Left colon (tissue), 2 donors: Measurements from ENCODE around the gene RBM17. TPM values are rescaled to one million over a fixed set of nuclear protein-coding genes. Genes with fewer than 3 reads are reported as not detected.
"Not testable (repeated sequence)": the region's sequence is repeated elsewhere in the genome, so short reads cannot be mapped to it uniquely, and the experiment has no call there.

ENCODE experiments used
- ATAC-seq: fragments of 200-7000 bp; cut with Tn5 transposase; one replicate; pipeline ENCODE4 v1.9.1; 2020; ENCODE audit warnings: mild to moderate bottlenecking, moderate library complexity
- DNase-seq, 2 donors: peaks; one replicate each; pipeline ENCODE4 v3.0.0-alpha.2; 2020
- intact Hi-C, 2 donors: fragments of 100-400 bp; cut with DNase I in 1 of 2; cut with micrococcal nuclease in 1 of 2; formaldehyde crosslinking; loops; one replicate each; pipeline versions ENCODE4 v1.11.2 to v1.14.0; 2022; cut with DNase I, micrococcal nuclease
- total RNA-seq, 2 donors: library from RNA; stranded (reverse); fragmentation: NEBNext Ultra II Directional; extraction: Animal tissue kit (Norgen Biotek cat#: 25700); gene quantifications; one replicate each; pipeline ENCODE4 v1.2.1, GENCODE V29; 2021
- donor health status: DM: no; HTN: no; CAD: no.
- donor health status: DM: yes; HTN: yes; CAD: no.

Gene RBM17
- total RNA-seq, 2 donors from 2014 or later: 71.7 to 90.7 TPM

- ATAC-seq (peak; percentile 40), DNase-seq (peak in 1 of 2 donors; percentile 25)
- intact Hi-C loops: loop anchor here in 1 of 2 donors (10.0 kb wide), 1 partner anchor 84 kb away; the partner anchor contains the start of gene PFKFB3
These were observed 31.9 kb downstream of the RBM17 start for GRCh38 chr10:6120691-6121090.

GRCh38 chr10:6121146-6121545, 32.3 kb downstream of the RBM17 start:
- DNase-seq (no peak), ATAC-seq (no peak)
- intact Hi-C loops: loop anchor here in 1 of 2 donors (10.0 kb wide), 1 partner anchor 84 kb away; the partner anchor contains the start of gene PFKFB3

DNA sequence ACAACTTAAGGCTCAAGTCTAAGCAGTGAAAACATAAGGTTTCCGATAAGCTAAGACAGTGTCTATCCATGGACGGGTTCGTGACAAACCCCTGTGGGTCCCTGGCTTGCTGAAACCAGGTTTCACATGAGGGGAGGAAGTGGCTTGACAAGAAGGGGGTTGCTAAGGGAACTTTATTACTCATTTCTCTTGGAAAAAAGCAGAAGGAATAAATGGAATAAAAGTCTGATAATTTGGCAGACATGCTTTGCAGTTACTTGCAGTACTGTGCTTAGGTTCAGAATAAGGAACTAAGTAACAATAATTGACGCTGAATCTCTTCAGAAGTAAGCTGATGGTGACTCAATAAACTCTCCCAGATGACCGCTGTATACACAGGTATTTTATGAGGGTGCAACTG, 34.7 kb downstream of the RBM17 start:
- intact Hi-C loops: loop anchor here in 1 of 2 donors (10.0 kb wide), 1 partner anchor 81 kb away; the partner anchor contains the start of gene PFKFB3
- ATAC-seq: no peak
- DNase-seq: peak in 1 of 2 donors; percentile 21

- intact Hi-C loops: loop anchor here in 1 of 2 donors (10.0 kb wide), 1 partner anchor 80 kb away; the partner anchor contains the start of gene PFKFB3
- peak; percentile 34 for ATAC-seq
- peak; percentile 23 to 32 for DNase-seq
These were observed 35.8 kb downstream of the RBM17 start for GRCh38 chr10:6124666-6125065.

DNA sequence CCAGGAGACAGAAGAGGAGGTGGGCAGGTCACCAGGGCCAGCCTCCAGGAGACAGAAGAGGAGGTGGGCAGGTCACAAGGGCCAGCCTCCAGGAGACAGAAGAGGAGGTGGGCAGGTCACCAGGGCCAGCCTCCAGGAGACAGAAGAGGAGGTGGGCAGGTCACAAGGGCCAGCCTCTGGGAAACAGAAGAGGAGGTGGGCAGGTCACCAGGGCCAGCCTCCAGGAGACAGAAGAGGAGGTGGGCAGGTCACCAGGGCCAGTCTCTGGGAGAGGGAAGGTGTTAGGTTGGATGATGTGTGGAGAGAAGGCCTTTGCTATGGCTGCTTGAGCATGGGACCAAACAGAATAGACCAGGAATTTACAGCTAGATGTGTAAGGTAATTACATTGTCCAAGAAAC, 38.6 kb downstream of the RBM17 start:
- DNase-seq, ATAC-seq: not testable (repeated sequence)
- intact Hi-C loops: loop anchor here in 1 of 2 donors (10.0 kb wide), 1 partner anchor 77 kb away; the partner anchor contains the start of gene PFKFB3

DNA sequence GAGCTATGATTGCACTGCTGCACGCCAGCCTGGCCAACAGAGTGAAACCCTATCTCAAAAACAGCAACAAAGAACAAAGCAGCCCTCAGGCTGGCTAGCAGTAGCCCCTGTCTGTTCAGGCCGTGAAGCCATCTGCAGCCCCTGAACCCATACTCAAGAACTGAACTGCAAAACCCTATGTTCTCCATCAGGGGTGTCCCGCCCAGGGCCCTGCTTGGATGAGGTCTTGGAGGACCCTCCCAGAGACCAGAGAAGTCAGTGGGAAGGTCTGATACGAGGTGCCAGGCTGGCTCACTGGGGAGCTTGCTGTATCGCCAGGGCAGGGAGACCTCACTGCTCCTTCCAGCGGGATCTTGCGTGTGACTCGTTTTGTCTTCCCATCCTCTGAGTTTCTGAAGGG, 39.3 kb downstream of the RBM17 start:
- ATAC-seq (no peak), DNase-seq (peak in 1 of 2 donors; percentile 21)
- intact Hi-C loops: loop anchor here in 1 of 2 donors (10.0 kb wide), 1 partner anchor 77 kb away; the partner anchor contains the start of gene PFKFB3

DNA sequence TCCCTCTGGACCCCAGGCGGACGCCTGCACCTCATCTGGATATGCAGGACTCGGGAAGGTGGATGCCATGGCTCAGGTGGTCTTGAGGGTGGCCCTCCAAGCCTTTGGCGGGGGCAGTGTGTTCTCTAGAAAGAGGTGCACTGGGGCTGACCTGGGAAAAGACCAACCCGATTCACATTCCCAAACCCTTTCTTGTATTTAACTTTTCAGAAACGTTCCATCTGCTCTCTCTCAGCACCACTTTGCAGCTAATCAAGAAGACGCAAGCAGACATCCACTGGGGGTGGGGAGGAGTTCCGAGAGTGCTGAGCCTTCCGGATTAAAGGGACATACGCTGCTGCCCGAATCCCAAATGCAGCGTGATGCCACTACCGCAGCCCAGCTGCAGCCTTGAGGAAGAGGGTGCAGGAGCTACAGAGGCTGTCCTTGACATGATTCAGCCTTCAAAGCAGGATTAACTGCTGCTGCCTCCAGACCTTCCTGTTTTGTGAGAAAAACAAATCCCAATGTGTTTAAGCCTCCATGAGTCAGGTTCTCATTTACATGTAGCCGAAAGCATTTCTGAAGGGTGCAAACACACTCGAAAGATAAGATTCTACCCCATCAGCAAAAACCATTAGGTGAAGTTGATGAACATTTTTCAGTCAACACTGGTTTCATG, 39.9 kb downstream of the RBM17 start:
- intact Hi-C loops: loop anchor here in 1 of 2 donors (10.0 kb wide), 1 partner anchor 76 kb away; the partner anchor contains the start of gene PFKFB3
- DNase-seq (peak in 1 of 2 donors; percentile 27), ATAC-seq (no peak)

GRCh38 chr10:6130848-6131470, 42.1 kb downstream of the RBM17 start:
- no peak for ATAC-seq
- DNase-seq: peak in 1 of 2 donors; percentile 20
- intact Hi-C loops: no loop called here

DNA sequence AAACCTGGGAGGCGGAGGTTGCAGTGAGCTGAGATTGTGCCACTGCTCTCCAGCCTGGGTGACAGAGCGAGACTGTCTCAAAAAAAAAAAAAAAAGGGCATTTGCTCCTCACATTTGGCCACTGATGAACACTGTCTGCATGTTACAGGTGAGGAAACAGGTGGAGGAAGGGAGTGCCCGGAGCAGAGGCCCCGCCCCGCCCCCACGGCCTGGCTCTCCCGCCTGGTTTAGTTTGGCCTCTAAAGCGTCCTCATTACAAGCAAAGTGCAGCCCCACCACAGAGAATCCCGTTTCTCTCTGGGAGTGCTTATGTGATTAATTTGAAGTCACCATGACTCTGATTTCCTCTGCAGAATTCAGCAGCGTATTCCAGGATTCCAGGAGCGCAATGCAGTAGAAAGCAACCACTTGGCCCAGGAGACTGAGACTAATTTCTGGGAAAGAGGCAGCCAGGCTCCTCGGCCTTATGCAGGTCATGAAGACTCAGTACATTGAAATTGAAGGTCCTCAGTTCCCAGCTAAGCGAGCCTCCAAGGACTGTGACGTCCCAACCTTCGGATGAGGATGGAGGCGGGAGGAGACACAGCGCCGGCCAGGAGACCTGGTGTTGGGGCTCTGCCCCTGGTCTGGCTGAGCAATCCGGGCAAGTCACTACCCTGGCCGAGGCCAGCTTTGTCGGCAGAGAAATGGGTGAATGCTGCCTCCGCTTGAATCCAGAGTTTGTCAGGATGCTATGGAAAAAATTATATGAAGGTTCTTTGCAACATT, 44.7 kb downstream of the RBM17 start:
- DNase-seq: peak; percentile 21 to 34
- intact Hi-C loops: no loop called here
- ATAC-seq: peak; percentile 73

- DNase-seq: peak in 1 of 2 donors; percentile 19
- intact Hi-C loops: no loop called here
- no peak for ATAC-seq
These were observed 45.4 kb downstream of the RBM17 start for GRCh38 chr10:6134099-6134823.

DNA sequence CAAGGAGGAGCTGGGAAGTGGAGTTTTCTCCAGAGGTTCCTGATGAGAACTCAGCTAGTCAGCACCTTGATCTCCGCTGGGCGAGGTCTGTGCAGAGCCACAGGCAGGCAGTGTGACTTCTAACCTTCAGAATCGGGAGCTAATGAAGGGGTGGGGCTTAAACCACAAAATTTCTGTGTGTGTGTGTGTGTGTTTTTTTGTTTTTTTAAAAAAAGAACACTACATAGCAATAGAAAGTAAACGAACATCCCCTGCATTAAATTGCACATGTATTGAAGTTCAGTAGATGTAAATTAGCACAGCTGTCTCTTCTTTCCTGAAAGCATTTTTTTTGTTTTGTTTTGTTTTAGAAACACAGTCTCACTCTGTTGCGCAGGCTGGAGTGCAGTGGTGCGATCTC, 46.2 kb downstream of the RBM17 start:
- ATAC-seq: no peak
- intact Hi-C loops: no loop called here

GRCh38 chr10:6135589-6136168, 46.8 kb downstream of the RBM17 start:
- no peak for ATAC-seq
- no peak for DNase-seq
- intact Hi-C loops: no loop called here

More for the DNA sequence above, 46.2 kb downstream of the RBM17 start:
- DNase-seq: no peak

DNA sequence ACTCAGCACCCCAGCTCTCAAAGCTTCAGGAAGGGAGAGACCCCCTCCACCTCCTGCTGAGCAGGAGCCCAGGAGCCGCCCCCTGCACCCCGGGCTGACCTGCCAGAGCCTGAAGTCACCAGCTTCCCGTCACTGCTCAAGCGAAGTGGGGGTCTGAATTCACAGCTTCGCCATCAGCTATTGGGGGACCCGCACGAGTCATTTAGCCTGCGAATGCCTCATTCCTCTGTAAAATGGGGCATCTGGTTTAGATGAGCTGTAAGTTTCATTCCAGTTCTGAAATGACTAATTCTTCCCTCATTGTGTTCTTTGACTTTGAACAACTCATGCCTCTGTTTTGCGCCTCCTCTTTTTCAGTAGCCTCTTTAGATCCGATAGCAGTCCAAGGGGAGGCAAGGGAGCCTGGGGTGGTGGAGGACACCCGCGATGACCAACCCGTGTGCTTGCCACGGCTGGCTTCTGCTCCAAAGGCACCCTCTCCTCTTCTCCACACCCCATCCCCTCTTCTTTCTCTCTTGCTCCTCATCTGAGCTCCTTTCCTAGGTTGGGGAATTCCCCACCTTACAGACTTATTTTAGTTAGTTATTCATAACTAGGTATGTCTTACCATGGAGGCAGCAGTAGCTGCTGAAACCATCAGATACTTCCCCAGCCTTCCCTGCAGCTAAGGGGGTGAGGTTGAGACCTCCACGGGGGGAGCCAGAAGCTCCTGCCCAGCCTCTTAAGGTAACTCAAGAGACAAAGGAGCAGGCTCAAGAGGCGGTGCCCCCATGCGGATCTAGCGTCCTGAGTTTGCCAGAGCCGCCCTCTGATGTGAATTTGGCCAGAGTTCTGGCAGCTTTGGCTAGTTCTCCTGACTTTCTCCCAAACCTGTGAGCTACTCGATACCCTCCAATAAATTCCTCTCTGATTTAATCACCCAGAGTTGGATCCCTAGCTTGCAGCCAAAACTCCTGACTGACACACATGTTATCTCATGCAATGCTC, 47.7 kb downstream of the RBM17 start:
- ATAC-seq (no peak), DNase-seq (peak in 1 of 2 donors; percentile 21)
- intact Hi-C loops: no loop called here

GRCh38 chr10:6138456-6138855, 49.6 kb downstream of the RBM17 start:
- ATAC-seq (no peak), DNase-seq (no peak)
- intact Hi-C loops: no loop called here

DNA sequence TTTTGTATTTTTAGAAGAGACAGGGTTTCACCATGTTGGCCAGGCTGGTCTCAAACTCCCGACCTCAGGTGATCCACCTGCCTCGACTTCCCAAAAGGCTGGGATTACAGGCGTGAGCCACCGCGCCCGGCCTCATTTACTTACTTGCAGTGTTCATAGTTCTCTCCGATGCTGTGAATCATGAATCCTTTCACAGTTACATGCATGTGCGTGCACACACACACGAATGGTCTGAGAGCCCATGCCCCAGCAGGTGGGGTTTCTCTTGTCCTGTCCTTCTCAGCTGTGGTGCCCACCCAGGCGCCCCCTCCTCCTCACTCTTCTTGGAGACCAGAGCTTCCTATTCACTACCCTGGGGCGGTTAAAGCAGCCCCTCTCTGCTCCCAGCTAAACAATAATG, 50.6 kb downstream of the RBM17 start:
- ATAC-seq (no peak), DNase-seq (no peak)
- intact Hi-C loops: no loop called here

DNA sequence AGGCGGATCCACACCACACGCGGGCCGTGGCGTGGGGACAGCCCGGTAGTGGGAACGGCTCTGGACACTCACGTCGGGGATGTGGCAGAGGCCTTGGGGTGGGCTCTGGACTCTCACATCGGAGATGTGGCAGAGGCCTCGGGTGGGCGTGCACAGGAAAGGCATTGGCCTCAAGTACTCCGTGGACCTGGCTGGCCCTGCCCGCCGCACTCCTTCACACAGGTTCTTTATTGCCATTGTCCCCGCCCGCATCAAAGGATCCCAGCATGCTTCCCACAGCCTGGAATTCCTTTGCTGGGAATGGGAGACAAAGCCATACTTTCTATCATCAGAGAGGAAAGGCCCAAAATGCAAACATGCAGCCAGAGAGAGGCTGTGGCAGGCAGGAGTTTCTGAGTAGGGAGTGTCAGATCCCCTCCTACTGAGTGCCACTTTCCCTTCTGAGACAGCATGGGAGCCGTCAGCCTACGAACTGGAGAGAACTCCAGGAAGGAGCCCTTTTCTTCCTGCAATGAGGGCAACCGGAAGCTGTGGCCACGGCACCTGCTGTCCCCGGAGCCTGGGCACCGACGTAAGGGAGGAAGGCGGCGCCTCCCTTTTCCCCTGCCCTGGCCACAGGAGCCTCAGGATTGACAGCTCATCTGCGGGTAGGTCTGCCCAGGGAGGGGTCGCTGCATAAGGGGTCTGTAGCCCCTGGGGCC, 51.5 kb downstream of the RBM17 start:
- ATAC-seq (peak; percentile 47), DNase-seq (peak; percentile 66 to 68)
- intact Hi-C loops: no loop called here

GRCh38 chr10:6140965-6141295, 52.1 kb downstream of the RBM17 start:
- DNase-seq: no peak
- intact Hi-C loops: no loop called here
- no peak for ATAC-seq
